ENCODE data around the gene SNRPA.

SNRPA gene

DNA sequence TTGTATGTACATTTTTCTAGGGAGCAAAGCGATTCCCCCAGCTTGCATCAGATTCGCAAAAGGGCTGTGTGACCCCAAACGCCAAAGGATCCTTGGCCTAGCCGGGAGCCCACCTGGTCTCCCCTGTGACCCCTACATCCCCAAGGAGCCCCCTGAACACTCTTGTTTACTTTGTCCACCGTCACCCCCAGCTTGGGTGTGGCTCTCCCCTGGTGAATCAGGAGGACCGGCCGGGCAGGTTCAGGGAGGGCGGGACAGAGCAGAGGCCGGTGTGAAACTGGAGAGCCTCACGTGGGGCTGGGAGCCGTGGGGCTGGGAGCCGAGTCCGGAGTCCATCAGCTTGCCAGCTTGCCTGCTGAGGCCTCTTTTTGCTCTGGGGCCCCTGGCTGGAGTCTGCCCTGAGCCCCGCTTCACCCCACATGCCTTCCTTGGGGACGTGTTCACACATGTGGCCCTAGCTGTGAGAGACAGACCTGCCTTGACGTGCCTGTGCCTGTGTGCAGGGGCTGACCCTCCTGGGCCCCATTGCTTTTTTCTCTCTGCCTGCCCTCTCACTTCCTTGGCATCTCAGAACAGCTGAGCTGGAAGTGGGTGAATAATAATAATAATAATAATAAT lies 32.1 kb upstream of the SNRPA start (continued):
- TF ChIP-seq, protein P1, sequence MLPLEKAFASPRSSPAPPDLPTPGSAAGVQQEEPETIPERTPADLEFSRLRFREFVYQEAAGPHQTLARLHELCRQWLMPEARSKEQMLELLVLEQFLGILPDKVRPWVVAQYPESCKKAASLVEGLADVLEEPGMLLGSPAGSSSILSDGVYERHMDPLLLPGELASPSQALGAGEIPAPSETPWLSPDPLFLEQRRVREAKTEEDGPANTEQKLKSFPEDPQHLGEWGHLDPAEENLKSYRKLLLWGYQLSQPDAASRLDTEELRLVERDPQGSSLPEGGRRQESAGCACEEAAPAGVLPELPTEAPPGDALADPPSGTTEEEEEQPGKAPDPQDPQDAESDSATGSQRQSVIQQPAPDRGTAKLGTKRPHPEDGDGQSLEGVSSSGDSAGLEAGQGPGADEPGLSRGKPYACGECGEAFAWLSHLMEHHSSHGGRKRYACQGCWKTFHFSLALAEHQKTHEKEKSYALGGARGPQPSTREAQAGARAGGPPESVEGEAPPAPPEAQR (tag by site-specific recombination; IDR thresholded peaks at IDR 0.05), result no peak
- TF ChIP-seq ZBTB10 (tag by site-specific recombination; IDR thresholded peaks at IDR 0.05), result no peak
- no peak for TF ChIP-seq ZNF354C (tag by site-specific recombination; IDR thresholded peaks at IDR 0.05; ENCODE audit: borderline replicate concordance, low read depth)
- TF ChIP-seq ELK4 (IDR thresholded peaks at IDR 0.05; ENCODE audit: borderline replicate concordance, low read depth, low read length), result no peak
- TF ChIP-seq KLF8 (tag by site-specific recombination; IDR thresholded peaks at IDR 0.05), result peak; percentile 40; the same call in 1 of the 2 replicates
- no peak; the same call in 1 of the 2 replicates for TF ChIP-seq SP7 (tag by site-specific recombination; IDR thresholded peaks at IDR 0.05)
- no peak; the same call in 1 of the 2 replicates for TF ChIP-seq ZFP3 (tag by site-specific recombination; IDR thresholded peaks at IDR 0.05; ENCODE audit: low read depth)
- TF ChIP-seq PRDM4 (tag by site-specific recombination; IDR thresholded peaks at IDR 0.05), result 0 out of 2 replicates have a peak, but pooled peaks have one; percentile 23
- TF ChIP-seq ZNF157 (tag by site-specific recombination; IDR thresholded peaks at IDR 0.05), result no peak
- TF ChIP-seq ZNF670 (tag by site-specific recombination; IDR thresholded peaks at IDR 0.05; ENCODE audit: low read depth), result no peak
- TF ChIP-seq ZNF518A (tag by site-specific recombination; conservative IDR thresholded peaks at IDR 0.05; ENCODE audit: low read depth), result no peak
- TF ChIP-seq ZNF18 (tag by site-specific recombination; IDR thresholded peaks at IDR 0.05), result peak; percentile 72; the same call in 1 of the 2 replicates
- no peak for TF ChIP-seq HOXD13 (CRISPR knock-in tag; IDR thresholded peaks at IDR 0.05; ENCODE audit: borderline replicate concordance)
- no peak for TF ChIP-seq SCRT1 (tag by site-specific recombination; IDR thresholded peaks at IDR 0.05; ENCODE audit: borderline replicate concordance)
- no peak for TF ChIP-seq GFI1B (tag by site-specific recombination; IDR thresholded peaks at IDR 0.05)
- TF ChIP-seq ZNF692 (tag by site-specific recombination; IDR thresholded peaks at IDR 0.05), result peak; percentile 77
- TF ChIP-seq, protein P2, sequence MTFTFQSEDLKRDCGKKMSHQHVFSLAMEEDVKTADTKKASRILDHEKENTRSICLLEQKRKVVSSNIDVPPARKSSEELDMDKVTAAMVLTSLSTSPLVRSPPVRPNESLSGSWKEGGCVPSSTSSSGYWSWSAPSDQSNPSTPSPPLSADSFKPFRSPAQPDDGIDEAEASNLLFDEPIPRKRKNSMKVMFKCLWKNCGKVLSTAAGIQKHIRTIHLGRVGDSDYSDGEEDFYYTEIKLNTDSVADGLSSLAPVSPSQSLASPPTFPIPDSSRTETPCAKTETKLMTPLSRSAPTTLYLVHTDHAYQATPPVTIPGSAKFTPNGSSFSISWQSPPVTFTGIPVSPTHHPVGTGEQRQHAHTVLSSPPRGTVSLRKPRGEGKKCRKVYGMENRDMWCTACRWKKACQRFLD (tag by site-specific recombination; IDR thresholded peaks at IDR 0.05), result no peak
